ENCODE measurements around the gene ABCF2. TPM values are rescaled to one million over a fixed set of nuclear protein-coding genes. Genes with fewer than 3 reads are reported as not detected.

ABCF2 gene
- polyA plus RNA-seq, 3 donors = 18.0 to 22.0 (median 21.1) TPM

DNA sequence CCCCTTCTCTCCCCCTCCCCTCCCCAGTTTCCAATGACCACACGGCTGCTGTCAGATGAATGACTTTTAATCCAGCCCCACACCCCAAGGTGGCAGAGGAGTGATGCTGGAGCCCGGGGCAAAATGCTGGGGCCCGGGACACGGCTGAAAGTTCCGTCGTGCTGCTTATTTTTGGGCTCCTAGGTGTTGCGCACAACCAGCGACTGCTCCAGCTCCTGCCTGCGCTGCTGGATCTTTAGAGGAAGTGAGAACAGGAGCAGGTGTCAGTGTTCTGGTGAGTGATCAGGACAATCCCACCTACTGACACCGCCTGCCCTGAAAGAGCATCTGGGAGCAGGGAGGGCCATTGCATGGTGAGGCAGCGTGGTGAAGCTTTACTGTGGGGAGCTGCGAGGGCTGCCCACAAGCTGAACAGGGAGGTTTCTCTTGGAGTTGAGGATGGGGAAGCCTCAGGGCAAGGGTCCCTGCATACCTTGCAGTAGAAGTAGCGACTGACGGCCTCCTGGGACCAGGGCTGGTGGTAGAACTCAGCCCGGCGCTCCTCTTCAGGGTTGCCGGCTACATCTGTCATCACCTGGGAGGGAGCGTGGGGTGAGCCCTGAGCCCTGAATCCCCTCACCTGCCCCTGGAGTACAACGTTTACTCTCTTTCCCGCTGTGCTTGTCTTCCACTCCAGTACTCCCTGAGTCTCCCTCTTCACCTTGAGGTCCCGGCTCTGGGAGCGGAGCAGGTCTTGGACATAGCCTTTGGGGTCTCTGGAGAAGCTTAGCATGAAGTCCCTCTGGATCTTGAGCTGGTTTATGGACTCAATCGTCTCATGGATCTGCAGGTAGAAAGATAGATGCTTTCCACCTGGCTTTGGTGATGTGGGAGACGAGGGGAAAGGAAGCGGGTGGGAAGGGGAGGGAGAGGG lies 12.2 kb upstream of the ABCF2 start:
- Histone ChIP-seq H3K9me3 (replicated peaks in 1 of 2; ENCODE audit: control insufficient read depth in 1 of 2, insufficient read depth in 1 of 2, low read length in 2 of 2) (no peaks in the 10 kb centered on the region), H3K4me2 (replicated peaks; ENCODE audit: extremely low read depth, low read length, poor library complexity, severe bottlenecking) (no peak overlapping the region), H3K4me1 (ENCODE audit: control insufficient read depth in 1 of 2, insufficient read depth in 2 of 2, low read length in 2 of 2) (peaks cover 14 to 20% of the 10 kb centered on the region in 2 donors), H2AFZ (ENCODE audit: insufficient read depth, low read depth, low read length, poor library complexity, severe bottlenecking) (no peak overlapping the region), H3K27ac (ENCODE audit: low read depth in 1 of 2, low read length in 2 of 2) (no peak overlapping the region), H3K79me2 (ENCODE audit: insufficient read depth, low read length) (peaks cover 27% of the 10 kb centered on the region), H3K27me3 (ENCODE audit: control insufficient read depth in 2 of 2, insufficient read depth in 2 of 2, low read length in 2 of 2) (peaks cover 0 to 5% of the 10 kb centered on the region in 2 donors), H3K4me3 (replicated peaks in 1 of 3; ENCODE audit: low read depth in 2 of 3, low read length in 3 of 3) (no peak overlapping the region), H3K36me3 (replicated peaks in 1 of 2; ENCODE audit: control insufficient read depth in 1 of 2, insufficient read depth in 2 of 2, low read length in 2 of 2) (peaks cover 70 to 78% of the 10 kb centered on the region in 2 donors), H3K9ac (ENCODE audit: insufficient read depth, low read length, poor library complexity, severe bottlenecking) (no peak overlapping the region), H4K20me1 (ENCODE audit: insufficient read depth, low read length) (peaks cover 98% of the 10 kb centered on the region)
- Mint-ChIP-seq H3K4me3 (no peak overlapping the region), H3K27me3 (ENCODE audit: low read depth in 3 of 3) (peaks cover 6 to 18% (median 16%) of the 10 kb centered on the region in 3 donors), H3K27ac (no peak overlapping the region), H3K4me1 (peaks cover 22% of the 10 kb centered on the region), H3K36me3 (peaks cover 70 to 82% of the 10 kb centered on the region in 2 donors), H3K9me3 (no peaks in the 10 kb centered on the region)
- intact Hi-C loops (cut with micrococcal nuclease) = no loop called here
- 91% methylated on average over 19 of the region's 25 CpGs for WGBS (ENCODE audit: insufficient coverage)
- TF ChIP-seq, protein P1, sequence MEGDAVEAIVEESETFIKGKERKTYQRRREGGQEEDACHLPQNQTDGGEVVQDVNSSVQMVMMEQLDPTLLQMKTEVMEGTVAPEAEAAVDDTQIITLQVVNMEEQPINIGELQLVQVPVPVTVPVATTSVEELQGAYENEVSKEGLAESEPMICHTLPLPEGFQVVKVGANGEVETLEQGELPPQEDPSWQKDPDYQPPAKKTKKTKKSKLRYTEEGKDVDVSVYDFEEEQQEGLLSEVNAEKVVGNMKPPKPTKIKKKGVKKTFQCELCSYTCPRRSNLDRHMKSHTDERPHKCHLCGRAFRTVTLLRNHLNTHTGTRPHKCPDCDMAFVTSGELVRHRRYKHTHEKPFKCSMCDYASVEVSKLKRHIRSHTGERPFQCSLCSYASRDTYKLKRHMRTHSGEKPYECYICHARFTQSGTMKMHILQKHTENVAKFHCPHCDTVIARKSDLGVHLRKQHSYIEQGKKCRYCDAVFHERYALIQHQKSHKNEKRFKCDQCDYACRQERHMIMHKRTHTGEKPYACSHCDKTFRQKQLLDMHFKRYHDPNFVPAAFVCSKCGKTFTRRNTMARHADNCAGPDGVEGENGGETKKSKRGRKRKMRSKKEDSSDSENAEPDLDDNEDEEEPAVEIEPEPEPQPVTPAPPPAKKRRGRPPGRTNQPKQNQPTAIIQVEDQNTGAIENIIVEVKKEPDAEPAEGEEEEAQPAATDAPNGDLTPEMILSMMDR (IDR thresholded peaks at IDR 0.05) = no peak
- DNase-seq = no peak

- no peak overlapping the region for H3K4me2 ChIP-seq (replicated peaks; ENCODE audit: extremely low read depth, low read length, poor library complexity, severe bottlenecking)
- no peak for DNase-seq
- Mint-ChIP-seq H3K4me3 (no peak overlapping the region), H3K36me3 (peaks cover 70 to 84% of the 10 kb centered on the region in 2 donors), H3K27me3 (ENCODE audit: low read depth in 3 of 3) (peaks cover 2 to 10% (median 10%) of the 10 kb centered on the region in 3 donors), H3K4me1 (peaks cover 22% of the 10 kb centered on the region), H3K27ac (no peak overlapping the region), H3K9me3 (no peaks in the 10 kb centered on the region)
- intact Hi-C loops (cut with micrococcal nuclease) = no loop called here
- H3K9me3 ChIP-seq (replicated peaks in 1 of 2; ENCODE audit: control insufficient read depth in 1 of 2, insufficient read depth in 1 of 2, low read length in 2 of 2) = no peaks in the 10 kb centered on the region
- peaks cover 36% of the 10 kb centered on the region for H3K79me2 ChIP-seq (ENCODE audit: insufficient read depth, low read length)
- no peaks in the 10 kb centered on the region for H3K27me3 ChIP-seq (ENCODE audit: control insufficient read depth in 2 of 2, insufficient read depth in 2 of 2, low read length in 2 of 2)
- H4K20me1 ChIP-seq (ENCODE audit: insufficient read depth, low read length) = peaks cover 100% of the 10 kb centered on the region
- H3K4me3 ChIP-seq (replicated peaks in 1 of 3; ENCODE audit: low read depth in 2 of 3, low read length in 3 of 3) = no peak overlapping the region
- peaks cover 14 to 20% of the 10 kb centered on the region in 2 donors for H3K4me1 ChIP-seq (ENCODE audit: control insufficient read depth in 1 of 2, insufficient read depth in 2 of 2, low read length in 2 of 2)
- H2AFZ ChIP-seq (ENCODE audit: insufficient read depth, low read depth, low read length, poor library complexity, severe bottlenecking) = no peak overlapping the region
- H3K9ac ChIP-seq (ENCODE audit: insufficient read depth, low read length, poor library complexity, severe bottlenecking) = no peak overlapping the region
- WGBS (ENCODE audit: insufficient coverage) = 89% methylated on average over 9 of the region's 17 CpGs
- TF ChIP-seq, protein P1 (IDR thresholded peaks at IDR 0.05) = no peak
- no peak overlapping the region for H3K27ac ChIP-seq (ENCODE audit: low read depth in 1 of 2, low read length in 2 of 2)
- peaks cover 70 to 79% of the 10 kb centered on the region in 2 donors for H3K36me3 ChIP-seq (replicated peaks in 1 of 2; ENCODE audit: control insufficient read depth in 1 of 2, insufficient read depth in 2 of 2, low read length in 2 of 2)
Observed at GRCh38 chr7:151238190-151238810, 11.3 kb upstream of the ABCF2 start.

All from CD14-positive monocyte (primary cell).